ENCODE measurements around the gene HIVEP2. TPM values are rescaled to one million over a fixed set of nuclear protein-coding genes. Genes with fewer than 3 reads are reported as not detected.

Gene HIVEP2
- polyA plus RNA-seq, 2 of the 4 experiments (the other 2 are of a cell fraction), result 2.2 to 2.6 TPM

DNA sequence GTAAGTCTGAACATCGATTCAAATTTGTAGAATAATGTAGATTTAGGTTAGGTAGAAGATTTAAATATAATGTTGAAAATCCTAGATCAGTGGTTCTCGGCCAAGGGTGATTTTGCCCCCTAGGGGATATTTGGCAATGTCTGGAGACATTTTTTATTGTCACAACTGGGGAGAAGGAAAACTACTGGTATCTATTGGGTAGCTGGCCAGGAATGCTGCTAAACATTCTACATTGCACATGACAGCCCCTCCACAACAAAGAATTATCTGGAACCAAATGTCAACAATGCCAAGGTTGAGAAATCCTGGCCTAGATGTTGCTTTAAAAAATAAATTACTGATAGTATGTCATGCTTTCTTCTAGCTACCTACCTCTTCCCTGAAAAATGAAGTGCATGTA lies 76.1 kb downstream of the HIVEP2 start:
- Histone ChIP-seq H3K4me3 (no peak overlapping the region), H3K27ac (no peak overlapping the region), H3K4me1 (peaks cover 26% of the 10 kb centered on the region), H3K4me2 (0 out of 3 replicates have a peak overlapping the region, but pooled peaks have one; percentile 20), H3K9me3 (no peaks in the 10 kb centered on the region)
- ATAC-seq (no peak), FAIRE-seq (no peak), DNase-seq (ENCODE audit: low read depth in 1 of 2, low spot score in 1 of 2) (no peak)
- WGBS (ENCODE audit: missing lambda C conversion rate), result 92% methylated on average over 2 of the region's 2 CpGs
- ChIA-PET POLR2A (no interaction called here), CTCF (interaction anchor here (1.3 to 1.6 kb wide), 2 partner anchors 12 to 15 kb away, joined by 4 read pairs; no protein-coding TSS in a partner anchor)
- TF ChIP-seq SMC3 (IDR thresholded peaks at IDR 0.05), result no peak
- TF ChIP-seq, protein P1, sequence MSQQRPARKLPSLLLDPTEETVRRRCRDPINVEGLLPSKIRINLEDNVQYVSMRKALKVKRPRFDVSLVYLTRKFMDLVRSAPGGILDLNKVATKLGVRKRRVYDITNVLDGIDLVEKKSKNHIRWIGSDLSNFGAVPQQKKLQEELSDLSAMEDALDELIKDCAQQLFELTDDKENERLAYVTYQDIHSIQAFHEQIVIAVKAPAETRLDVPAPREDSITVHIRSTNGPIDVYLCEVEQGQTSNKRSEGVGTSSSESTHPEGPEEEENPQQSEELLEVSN (IDR thresholded peaks at IDR 0.05; ENCODE audit: borderline replicate concordance, low read depth), result no peak
- TF ChIP-seq, protein P2, sequence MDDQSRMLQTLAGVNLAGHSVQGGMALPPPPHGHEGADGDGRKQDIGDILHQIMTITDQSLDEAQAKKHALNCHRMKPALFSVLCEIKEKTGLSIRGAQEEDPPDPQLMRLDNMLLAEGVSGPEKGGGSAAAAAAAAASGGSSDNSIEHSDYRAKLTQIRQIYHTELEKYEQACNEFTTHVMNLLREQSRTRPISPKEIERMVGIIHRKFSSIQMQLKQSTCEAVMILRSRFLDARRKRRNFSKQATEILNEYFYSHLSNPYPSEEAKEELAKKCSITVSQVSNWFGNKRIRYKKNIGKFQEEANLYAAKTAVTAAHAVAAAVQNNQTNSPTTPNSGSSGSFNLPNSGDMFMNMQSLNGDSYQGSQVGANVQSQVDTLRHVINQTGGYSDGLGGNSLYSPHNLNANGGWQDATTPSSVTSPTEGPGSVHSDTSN (IDR thresholded peaks at IDR 0.05), result no peak

DNA sequence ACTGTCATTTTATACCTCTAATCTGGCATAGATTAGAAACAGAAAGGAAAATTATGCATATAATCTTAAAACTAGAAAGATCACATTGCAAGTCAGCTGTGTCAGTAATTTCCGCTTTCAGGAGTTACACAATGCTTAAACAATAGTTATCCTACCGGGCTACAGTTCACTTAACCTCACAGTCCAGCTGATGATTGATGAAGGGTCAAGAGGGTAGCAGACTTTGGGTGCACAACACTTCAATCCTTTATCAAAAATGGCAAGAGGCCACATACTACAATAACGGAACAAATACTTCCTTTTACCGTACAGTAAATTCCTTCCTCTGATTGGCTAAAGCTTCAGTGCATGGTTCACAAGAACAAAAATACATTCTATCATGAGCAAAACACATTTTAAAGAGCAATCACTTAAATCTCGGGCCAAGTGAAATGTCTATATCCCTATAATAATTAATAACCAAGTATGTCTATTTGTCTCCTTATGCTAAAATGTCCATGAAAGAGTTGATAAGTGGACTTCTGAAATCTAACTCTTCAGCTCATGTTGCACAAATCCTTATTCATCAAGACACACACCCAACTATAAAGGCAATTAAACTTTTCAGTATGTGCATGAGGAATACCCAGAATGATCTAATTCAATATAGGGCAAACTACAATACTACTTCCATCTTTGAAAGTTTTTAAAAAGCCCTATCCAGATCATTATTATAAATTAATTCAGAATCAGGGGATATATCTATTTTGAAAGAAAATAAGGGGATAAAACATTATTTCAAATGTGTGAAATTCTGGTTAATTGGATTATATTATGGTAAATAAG lies 76.8 kb downstream of the HIVEP2 start:
- Histone ChIP-seq H3K9me3 (no peaks in the 10 kb centered on the region), H3K4me1 (peaks cover 26% of the 10 kb centered on the region), H3K4me3 (no peak overlapping the region), H3K4me2 (no peak overlapping the region), H3K27ac (no peak overlapping the region)
- POLR2A ChIA-PET, result no interaction called here
- ATAC-seq, result no peak
- no peak for FAIRE-seq
- TF ChIP-seq HEYL (CRISPR knock-in tag; IDR thresholded peaks at IDR 0.05), result no peak
- TF ChIP-seq MYC (IDR thresholded peaks at IDR 0.05; ENCODE audit: borderline replicate concordance, low read length), result no peak
- no peak for TF ChIP-seq RFX5 (IDR thresholded peaks at IDR 0.05)
- TF ChIP-seq ZNF302 (CRISPR knock-in tag; IDR thresholded peaks at IDR 0.05), result no peak
- no peak for TF ChIP-seq EHF (CRISPR knock-in tag; IDR thresholded peaks at IDR 0.05)
- TF ChIP-seq, protein P3, sequence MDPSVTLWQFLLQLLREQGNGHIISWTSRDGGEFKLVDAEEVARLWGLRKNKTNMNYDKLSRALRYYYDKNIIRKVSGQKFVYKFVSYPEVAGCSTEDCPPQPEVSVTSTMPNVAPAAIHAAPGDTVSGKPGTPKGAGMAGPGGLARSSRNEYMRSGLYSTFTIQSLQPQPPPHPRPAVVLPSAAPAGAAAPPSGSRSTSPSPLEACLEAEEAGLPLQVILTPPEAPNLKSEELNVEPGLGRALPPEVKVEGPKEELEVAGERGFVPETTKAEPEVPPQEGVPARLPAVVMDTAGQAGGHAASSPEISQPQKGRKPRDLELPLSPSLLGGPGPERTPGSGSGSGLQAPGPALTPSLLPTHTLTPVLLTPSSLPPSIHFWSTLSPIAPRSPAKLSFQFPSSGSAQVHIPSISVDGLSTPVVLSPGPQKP (IDR thresholded peaks at IDR 0.05; ENCODE audit: low read depth, low read length), result no peak
- TF ChIP-seq PHF8 (IDR thresholded peaks at IDR 0.05; ENCODE audit: borderline replicate concordance, low read depth), result no peak
- no peak for TF ChIP-seq JUNB (IDR thresholded peaks at IDR 0.05)
- TF ChIP-seq, protein P4, sequence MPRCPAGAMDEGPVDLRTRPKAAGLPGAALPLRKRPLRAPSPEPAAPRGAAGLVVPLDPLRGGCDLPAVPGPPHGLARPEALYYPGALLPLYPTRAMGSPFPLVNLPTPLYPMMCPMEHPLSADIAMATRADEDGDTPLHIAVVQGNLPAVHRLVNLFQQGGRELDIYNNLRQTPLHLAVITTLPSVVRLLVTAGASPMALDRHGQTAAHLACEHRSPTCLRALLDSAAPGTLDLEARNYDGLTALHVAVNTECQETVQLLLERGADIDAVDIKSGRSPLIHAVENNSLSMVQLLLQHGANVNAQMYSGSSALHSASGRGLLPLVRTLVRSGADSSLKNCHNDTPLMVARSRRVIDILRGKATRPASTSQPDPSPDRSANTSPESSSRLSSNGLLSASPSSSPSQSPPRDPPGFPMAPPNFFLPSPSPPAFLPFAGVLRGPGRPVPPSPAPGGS (IDR thresholded peaks at IDR 0.05), result no peak
- TF ChIP-seq CBX2 (IDR thresholded peaks at IDR 0.05; ENCODE audit: borderline replicate concordance, low read depth), result no peak
- no peak for TF ChIP-seq ZFP36 (IDR thresholded peaks at IDR 0.05; ENCODE audit: borderline replicate concordance, partially characterized antibody)
- no peak for TF ChIP-seq RCOR1 (IDR thresholded peaks at IDR 0.05; ENCODE audit: low read depth, low read length)
- no peak for TF ChIP-seq HOXA7 (CRISPR knock-in tag; IDR thresholded peaks at IDR 0.05)
- TF ChIP-seq, protein P5, sequence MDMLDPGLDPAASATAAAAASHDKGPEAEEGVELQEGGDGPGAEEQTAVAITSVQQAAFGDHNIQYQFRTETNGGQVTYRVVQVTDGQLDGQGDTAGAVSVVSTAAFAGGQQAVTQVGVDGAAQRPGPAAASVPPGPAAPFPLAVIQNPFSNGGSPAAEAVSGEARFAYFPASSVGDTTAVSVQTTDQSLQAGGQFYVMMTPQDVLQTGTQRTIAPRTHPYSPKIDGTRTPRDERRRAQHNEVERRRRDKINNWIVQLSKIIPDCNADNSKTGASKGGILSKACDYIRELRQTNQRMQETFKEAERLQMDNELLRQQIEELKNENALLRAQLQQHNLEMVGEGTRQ (IDR thresholded peaks at IDR 0.05), result no peak
- WGBS (ENCODE audit: missing lambda C conversion rate), result 72% methylated on average over 5 of the region's 5 CpGs
- no peak for DNase-seq (ENCODE audit: low read depth in 1 of 2, low spot score in 1 of 2)
- CTCF ChIA-PET, result interaction anchor here (1.5 to 1.6 kb wide), 2 partner anchors 11 to 12 kb away, joined by 4 read pairs; no protein-coding TSS in a partner anchor
